Stimulated activated CD4-positive, alpha-beta T cell treated with anti-CD3 and anti-CD28 coated beads, TNF-alpha, amount 100 ng/mL, for 24 hours (primary cell): ENCODE data around the gene GPR61.

Source experiments
- DNase-seq, 3 experiments: peaks; one replicate each; pipeline ENCODE4 v3.0.0-alpha.2; 2020; ENCODE audit warnings: low read depth in 3 of 3

GPR61 gene

DNA sequence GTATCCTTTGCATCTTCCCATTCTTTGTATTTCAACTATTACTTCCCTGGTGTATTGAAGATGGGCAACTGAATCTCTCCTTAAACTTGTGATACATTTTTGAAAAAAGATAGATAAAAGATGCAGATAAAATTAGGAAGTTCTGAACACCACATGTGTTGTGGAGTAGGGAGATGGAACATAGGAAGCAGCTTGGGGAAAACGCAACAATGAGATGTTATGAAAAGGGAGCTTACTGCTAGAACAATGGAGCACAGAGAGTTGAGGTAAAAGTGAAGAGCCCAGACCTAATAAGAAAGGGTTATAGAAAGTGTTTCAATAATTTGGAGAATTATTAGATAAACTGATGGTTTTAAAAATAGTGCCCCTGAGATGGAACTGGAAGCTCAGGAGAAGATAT, 29.7 kb downstream of the GPR61 start:
- DNase-seq, result no peak

GRCh38 chr1:109570414-109570813, 30.7 kb downstream of the GPR61 start:
- no peak for DNase-seq

DNA sequence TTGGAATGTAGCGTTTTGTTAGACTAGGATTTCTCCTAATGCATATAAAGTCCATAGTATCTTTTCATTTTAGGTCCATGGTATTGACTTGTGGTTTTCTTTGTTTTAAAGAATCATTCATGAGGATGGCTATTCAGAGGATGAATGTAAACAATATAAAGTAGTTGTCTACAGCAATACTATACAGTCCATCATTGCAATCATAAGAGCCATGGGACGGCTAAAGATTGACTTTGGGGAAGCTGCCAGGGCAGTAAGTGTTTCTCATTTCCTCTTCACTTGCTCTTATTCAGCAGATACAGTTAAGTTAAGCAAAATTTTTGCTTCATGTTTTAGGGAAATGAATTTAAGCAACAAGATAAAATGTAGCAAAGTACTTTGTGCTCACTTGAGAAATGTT, 34.1 kb downstream of the GPR61 start:
- DNase-seq, result no peak

DNA sequence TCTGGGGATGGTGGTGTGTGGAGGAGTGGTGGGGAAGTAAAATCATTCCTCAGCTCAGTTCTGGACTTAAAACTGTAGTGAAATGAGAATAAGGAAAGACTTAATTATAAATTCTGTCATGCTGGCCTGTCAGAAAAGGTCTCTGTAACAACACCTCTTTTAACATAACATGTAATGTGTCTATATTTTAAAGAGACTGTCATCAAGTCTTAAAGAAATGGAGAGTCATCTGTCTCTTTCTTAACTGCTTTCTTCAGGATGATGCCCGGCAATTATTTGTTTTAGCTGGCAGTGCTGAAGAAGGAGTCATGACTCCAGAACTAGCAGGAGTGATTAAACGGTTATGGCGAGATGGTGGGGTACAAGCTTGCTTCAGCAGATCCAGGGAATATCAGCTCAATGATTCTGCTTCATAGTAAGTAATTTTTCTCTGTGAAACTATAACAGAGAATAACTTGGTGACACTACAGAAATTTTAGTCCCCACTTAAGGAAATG, 39.3 kb downstream of the GPR61 start:
- DNase-seq, result no peak

DNA sequence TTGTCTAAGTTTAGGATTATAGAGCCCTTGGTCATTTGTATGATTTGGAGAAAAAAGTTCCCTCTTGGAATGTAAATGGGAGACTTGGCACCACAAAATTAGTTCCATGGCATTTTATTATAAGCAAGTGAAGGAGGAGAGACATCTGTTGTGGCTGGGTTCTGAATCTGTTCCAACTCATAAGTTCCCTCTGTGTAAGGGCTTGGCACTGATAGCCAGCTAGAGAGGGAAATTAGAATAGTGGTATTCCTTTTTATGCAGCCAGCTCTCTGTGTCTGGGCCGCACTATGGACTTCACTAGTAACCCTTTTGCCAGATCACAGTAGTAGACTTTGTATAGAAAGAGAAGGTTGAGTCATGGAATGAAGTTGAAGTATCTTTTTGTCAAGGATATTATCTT, 39.8 kb downstream of the GPR61 start:
- no peak for DNase-seq

DNA sequence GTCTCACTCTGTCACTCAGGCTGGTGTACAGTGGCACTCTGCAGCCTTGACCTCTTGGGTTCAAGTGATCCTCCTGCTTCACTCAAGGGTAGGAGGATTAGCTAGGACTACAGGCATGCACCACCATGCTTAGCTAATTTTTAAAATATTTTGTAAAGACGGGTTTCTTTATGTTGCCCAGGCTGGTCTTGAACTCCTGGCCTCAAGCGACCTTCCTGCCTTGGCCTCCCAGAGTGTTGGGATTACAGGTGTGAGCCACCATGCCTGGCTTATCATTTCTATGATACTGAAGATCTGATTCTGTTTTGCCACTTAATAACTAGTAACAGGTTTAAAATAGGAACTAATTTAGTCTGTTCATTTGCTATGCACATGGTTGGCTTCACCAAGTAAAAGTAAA, 42.3 kb downstream of the GPR61 start:
- no peak for DNase-seq

GRCh38 chr1:109584766-109585165, 45.1 kb downstream of the GPR61 start:
- no peak for DNase-seq

DNA sequence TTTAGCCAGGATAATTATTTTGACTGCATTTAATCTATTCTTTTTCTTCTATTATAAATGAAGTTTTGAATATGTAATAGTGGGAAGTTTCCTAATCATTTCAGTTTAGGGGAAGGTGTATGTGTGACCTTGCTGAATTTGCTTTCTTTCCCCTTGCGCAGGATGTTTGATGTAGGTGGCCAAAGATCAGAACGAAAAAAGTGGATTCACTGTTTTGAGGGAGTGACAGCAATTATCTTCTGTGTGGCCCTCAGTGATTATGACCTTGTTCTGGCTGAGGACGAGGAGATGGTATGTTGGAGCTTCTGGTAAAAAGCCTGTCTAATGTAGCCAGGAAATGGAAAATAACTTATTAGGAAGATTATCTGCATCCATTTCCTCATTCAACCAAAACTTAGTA, 46.4 kb downstream of the GPR61 start:
- DNase-seq, result no peak

DNA sequence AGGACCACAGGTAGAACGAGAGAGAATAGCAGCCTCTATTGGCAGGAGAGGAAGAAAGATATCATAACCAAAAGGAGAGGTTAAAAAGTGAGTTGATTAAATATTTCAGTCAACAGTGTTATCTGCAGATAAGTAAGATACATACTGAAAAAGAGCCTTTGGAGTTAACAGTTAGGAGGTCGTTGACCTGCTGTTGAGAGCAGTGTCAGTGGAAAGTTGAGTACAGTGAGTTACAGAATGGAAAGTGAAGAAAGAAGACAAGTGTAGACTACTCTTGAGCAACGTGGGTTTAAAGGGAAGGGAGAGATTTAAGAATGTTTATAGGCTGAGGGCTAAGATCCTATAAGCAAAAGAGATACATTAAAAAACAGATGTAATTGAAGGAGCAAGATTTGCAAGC, 49.5 kb downstream of the GPR61 start:
- DNase-seq, result no peak

GRCh38 chr1:109589679-109590078, 50.0 kb downstream of the GPR61 start:
- no peak for DNase-seq

DNA sequence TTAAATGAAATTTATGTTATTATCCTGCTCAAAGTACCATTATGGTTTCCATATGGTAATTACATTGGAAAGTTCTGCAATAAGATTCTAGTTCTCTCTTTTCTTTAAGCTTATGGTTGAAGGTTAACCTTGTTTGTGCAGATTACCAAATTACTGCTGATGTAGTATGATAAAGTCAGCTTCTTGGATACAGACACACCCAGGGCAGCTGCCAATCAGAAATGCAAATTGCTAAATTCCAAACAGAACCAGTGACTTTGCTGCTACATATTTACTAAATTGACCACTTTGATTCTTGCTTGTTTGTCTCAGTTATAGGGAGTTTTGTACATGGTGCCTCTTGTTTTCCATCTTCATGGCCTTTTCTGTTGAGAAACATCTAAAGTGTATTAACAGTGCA, 53.2 kb downstream of the GPR61 start:
- no peak for DNase-seq

DNA sequence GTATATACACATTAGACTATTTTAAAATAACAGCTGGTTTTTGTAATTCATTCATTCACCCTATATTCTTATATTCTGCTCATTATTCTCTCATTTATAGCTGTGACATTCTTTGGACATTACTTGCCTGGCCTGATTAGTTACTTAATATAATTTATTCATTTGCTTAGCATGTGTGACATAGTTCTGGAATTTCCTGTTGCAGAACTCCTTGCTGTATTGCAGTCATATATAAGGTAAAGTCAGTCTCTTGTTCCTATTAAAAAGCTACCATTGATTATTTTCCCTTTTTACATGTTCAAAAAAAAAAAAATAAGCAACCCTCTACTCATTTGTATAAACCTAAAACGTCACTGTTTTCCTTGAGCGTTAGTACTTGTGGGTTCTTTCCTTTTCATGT, 55.9 kb downstream of the GPR61 start:
- DNase-seq, result no peak
